Upper lobe of left lung (tissue), 6 donors: ENCODE results near the gene GALNT18. TPM values are rescaled to one million over a fixed set of nuclear protein-coding genes. Genes with fewer than 3 reads are reported as not detected.
A peak's percentile ranks its signal among the peaks of the same experiment; 100 is the strongest.

Experiments
- ATAC-seq, 2 donors: fragments of 200-7000 bp; cut with Tn5 transposase; one replicate each; pipeline ENCODE4 v1.9.1; 2022; ENCODE audit warnings: mild to moderate bottlenecking in 2 of 2, moderate library complexity in 2 of 2; ENCODE audit not compliant: low FRiP score in 2 of 2
- DNase-seq, 2 donors: peaks; one replicate each; pipeline ENCODE4 v3.0.0-alpha.2; 2019 to 2020
- H3K27ac ChIP-seq, 4 donors: fragments of 200-600 bp; sonication (generic); one replicate each; pipeline ENCODE4 v1.5.1; 2016 to 2019
- H3K27me3 ChIP-seq, 4 donors: fragments of 200-600 bp; sonication (generic); one replicate each; pipeline ENCODE4 v1.5.1; 2017 to 2019
- H3K36me3 ChIP-seq, 4 donors: fragments of 200-600 bp; sonication (generic); one replicate each; pipeline ENCODE4 v1.5.1; 2016 to 2019
- H3K4me1 ChIP-seq, 4 donors: fragments of 200-600 bp; sonication (generic); one replicate each; pipeline ENCODE4 v1.5.1; 2018 to 2019
- H3K4me3 ChIP-seq, 4 donors: fragments of 200-600 bp; sonication (generic); one replicate each; pipeline ENCODE4 v1.5.1; 2017 to 2019; ENCODE audit warnings: mild to moderate bottlenecking in 2 of 4, moderate library complexity in 1 of 4
- H3K9me3 ChIP-seq, 4 donors: fragments of 200-600 bp; sonication (generic); one replicate each; pipeline ENCODE4 v1.5.1; 2018 to 2019
- EP300 ChIP-seq, 4 donors: sonication (generic); formaldehyde crosslinking; IDR thresholded peaks; one replicate each; pipeline ENCODE4 v1.5.1; 2017; ENCODE audit warnings: antibody characterized with exemption in 4 of 4, control low read depth in 2 of 4
- POLR2A ChIP-seq, 4 donors: fragments of 450-650 bp; IDR thresholded peaks; one replicate each; pipeline ENCODE4 v1.5.1; 2016 to 2017; ENCODE audit warnings: antibody characterized with exemption in 4 of 4, mild to moderate bottlenecking in 2 of 4
- POLR2AphosphoS5 ChIP-seq, 2 donors: sonication (generic); formaldehyde crosslinking; IDR thresholded peaks; one replicate each; pipeline ENCODE4 v1.5.1; 2017; ENCODE audit warnings: antibody characterized with exemption in 2 of 2
- WGBS, 2 donors: methylation state at CpG; one replicate each; pipeline ENCODE4 v1.1.5; 2017 to 2018; 5-methylcytosine and 5-hydroxymethylcytosine counted together
- total RNA-seq, 6 donors: library from RNA; depleted of rRNA in 4 of 6; stranded (reverse); fragments of >200 nt in 4 of 6; gene quantifications; one replicate each; pipeline versions ENCODE4 v1.1.0 to v1.2.1, GENCODE V29; 2016 to 2021
- TF ChIP-seq, protein P1 (sequence below), 6 experiments: fragments of 450-650 bp in 4 of 6; fragments of 200-600 bp in 2 of 6; sonication (generic) in 2 of 6; IDR thresholded peaks; one replicate each; pipeline ENCODE4 v1.5.1; 2016 to 2019; ENCODE audit warnings: antibody characterized with exemption in 6 of 6
- donor health status: DM: no; HTN: no; CAD: no; lungs with moderate emphysema.
- donor health status: DM: no; HTN: yes; CAD: no; lungs with severe emphysema.

GALNT18 gene
- total RNA-seq, 6 donors from 2014 or later, result 48.2 to 115 (median 61.8) TPM

DNA sequence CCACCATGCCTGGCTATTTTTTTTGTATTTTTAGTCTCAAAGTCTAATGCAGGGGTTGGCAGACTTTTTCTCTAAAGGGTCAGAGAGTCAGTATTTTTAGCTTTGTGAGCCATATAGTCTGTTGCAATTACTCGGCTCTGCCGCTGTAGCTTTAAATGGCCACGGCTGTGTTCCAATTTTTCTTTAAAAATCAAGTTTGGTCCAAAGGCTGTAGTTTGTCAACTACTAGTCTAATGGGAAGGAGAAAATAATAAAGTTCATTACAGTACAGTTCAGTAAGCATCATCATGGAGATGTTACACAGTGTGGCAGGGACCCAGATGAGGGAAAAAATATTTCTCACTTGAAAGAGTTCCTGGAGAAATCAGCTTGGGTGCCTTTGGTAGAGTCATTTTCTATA, 376.4 kb downstream of the GALNT18 start:
- Histone ChIP-seq H3K9me3 (no peaks in the 10 kb centered on the region), H3K36me3 (no peaks in the 10 kb centered on the region), H3K27me3 (no peaks in the 10 kb centered on the region), H3K27ac (no peak overlapping the region), H3K4me3 (no peak overlapping the region), H3K4me1 (peaks cover 15 to 19% (median 17%) of the 10 kb centered on the region in 4 donors)
- DNase-seq, result no peak
- 83 to 87% methylated on average over 3 of the region's 3 CpGs for WGBS, 2 donors
- TF ChIP-seq POLR2AphosphoS5 (IDR thresholded peaks at IDR 0.05) (no peak), POLR2A (IDR thresholded peaks at IDR 0.05) (no peak), EP300 (IDR thresholded peaks at IDR 0.05) (no peak)
- TF ChIP-seq, protein P1, sequence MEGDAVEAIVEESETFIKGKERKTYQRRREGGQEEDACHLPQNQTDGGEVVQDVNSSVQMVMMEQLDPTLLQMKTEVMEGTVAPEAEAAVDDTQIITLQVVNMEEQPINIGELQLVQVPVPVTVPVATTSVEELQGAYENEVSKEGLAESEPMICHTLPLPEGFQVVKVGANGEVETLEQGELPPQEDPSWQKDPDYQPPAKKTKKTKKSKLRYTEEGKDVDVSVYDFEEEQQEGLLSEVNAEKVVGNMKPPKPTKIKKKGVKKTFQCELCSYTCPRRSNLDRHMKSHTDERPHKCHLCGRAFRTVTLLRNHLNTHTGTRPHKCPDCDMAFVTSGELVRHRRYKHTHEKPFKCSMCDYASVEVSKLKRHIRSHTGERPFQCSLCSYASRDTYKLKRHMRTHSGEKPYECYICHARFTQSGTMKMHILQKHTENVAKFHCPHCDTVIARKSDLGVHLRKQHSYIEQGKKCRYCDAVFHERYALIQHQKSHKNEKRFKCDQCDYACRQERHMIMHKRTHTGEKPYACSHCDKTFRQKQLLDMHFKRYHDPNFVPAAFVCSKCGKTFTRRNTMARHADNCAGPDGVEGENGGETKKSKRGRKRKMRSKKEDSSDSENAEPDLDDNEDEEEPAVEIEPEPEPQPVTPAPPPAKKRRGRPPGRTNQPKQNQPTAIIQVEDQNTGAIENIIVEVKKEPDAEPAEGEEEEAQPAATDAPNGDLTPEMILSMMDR (IDR thresholded peaks at IDR 0.05), result no peak
- ATAC-seq, result no peak

DNA sequence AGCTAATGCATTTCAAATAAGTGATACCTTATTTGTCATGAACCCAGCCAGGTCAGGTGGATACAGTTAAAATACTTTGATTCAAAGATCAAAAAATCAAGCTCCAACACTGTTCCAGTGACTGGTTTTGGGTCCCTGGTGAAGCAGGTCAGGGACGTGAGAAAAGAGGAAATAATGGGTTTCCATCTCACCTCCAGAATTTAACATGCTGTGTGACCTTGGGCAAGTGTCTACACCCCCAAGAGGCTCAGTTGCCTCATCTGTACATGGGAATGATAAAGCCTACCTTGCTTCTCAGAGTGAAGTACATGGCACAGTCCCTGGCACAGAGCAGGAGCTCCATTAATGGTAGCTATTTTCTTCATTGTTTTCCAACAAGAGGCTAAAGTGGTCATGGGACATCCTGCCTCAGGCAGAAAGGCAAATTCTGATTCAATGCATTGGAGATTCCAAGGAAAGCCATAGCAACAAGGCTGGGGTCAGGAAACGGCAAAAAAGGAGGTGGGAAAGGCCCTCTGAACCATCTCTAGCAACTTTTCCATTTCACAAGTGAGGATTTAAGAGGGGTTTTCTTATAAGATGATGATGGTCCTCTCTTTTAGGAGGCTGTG, 377.2 kb downstream of the GALNT18 start:
- 53 to 90% methylated on average over 2 of the region's 2 CpGs for WGBS, 2 donors
- ATAC-seq (no peak), DNase-seq (no peak)
- TF ChIP-seq EP300 (IDR thresholded peaks at IDR 0.05) (no peak), POLR2AphosphoS5 (IDR thresholded peaks at IDR 0.05) (no peak), POLR2A (IDR thresholded peaks at IDR 0.05) (no peak)
- TF ChIP-seq, protein P1 (IDR thresholded peaks at IDR 0.05), result no peak
- no peaks in the 10 kb centered on the region for H3K36me3 ChIP-seq
- H3K4me3 ChIP-seq, result no peak overlapping the region
- H3K27me3 ChIP-seq, result no peaks in the 10 kb centered on the region
- peak overlapping the region in 2 of 4 donors; percentile 46 to 71 for H3K27ac ChIP-seq
- no peaks in the 10 kb centered on the region for H3K9me3 ChIP-seq
- H3K4me1 ChIP-seq, result peaks cover 15 to 19% (median 17%) of the 10 kb centered on the region in 4 donors

DNA sequence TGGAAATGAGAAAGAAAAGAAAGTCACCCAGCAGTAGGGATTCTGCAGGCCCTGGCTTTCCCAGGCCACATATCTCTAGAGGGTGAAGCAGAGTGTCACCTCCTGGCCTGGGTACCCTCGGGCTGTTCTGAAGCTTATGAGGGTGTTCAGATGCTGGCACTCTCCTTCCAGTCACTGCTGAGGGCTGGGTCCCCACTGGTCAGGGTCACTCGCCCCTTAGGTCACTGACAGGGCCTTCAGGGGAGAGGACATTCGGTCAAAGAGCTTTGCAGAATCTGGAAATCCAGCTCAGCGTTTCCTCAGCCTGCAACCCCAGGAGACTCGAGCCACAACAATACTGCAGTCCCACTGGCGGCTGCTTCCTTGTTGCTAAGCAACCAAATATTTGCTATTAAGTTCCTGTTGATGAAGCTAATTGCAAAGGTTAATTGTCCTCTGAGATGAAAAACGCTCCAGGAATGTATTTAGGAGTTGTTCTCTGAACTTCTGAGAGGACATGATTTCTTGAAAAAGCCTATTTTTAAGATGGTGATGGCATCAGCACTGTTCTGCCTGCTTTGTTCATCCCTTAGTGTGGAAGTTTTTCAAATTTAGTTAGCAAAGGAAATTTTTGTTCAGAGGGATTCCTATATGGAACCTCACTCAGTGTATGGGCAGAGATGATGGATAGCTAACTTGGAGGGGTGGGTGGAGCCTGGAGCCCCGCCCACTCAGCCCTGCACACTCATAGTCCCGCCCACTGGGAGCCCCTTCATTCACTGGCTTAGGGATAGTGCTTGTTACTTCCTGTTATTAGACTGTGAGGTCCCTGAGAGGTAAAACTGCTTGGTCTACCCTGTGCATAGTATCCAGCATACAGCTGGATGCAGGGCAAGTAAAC, 378.0 kb downstream of the GALNT18 start:
- Histone ChIP-seq H3K27me3 (no peaks in the 10 kb centered on the region), H3K27ac (peak overlapping the region; percentile 15 to 71 (median 49)), H3K4me1 (peaks cover 15 to 19% (median 17%) of the 10 kb centered on the region in 4 donors), H3K36me3 (no peaks in the 10 kb centered on the region), H3K9me3 (no peaks in the 10 kb centered on the region), H3K4me3 (no peak overlapping the region)
- WGBS, 2 donors, result 15 to 22% methylated on average over 8 to 9 of the region's 9 CpGs
- peak; percentile 57 to 62 for ATAC-seq
- DNase-seq, result peak in 1 of 2 donors; percentile 46
- TF ChIP-seq POLR2AphosphoS5 (IDR thresholded peaks at IDR 0.05) (peak in 1 of 2 donors; percentile 5), POLR2A (IDR thresholded peaks at IDR 0.05) (no peak)

DNA sequence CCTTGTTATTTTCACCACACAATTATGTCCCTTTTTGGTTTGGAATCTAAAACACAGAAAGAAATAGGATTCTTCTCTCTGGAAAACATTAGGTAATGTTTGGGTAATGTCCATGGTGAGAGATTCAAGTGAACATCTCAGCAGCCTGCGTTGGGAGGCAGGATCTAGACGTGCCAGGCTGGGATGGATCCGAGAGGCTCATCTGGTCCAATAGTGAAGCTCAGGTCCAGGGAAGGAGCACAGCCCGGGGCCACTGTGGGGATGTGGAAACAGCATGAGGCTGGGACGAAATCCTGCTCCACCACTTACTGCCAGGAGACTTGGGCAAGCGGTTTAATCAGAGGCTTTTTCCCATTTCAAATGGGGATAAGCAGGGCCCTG, 378.6 kb downstream of the GALNT18 start:
- ATAC-seq (peak; percentile 62 to 82), DNase-seq (no peak)
- H3K4me1 ChIP-seq, result peaks cover 15 to 19% (median 17%) of the 10 kb centered on the region in 4 donors
- H3K4me3 ChIP-seq, result no peak overlapping the region
- TF ChIP-seq POLR2A (IDR thresholded peaks at IDR 0.05) (no peak), EP300 (IDR thresholded peaks at IDR 0.05) (no peak)
- TF ChIP-seq, protein P1 (IDR thresholded peaks at IDR 0.05), result no peak
- peak overlapping the region; percentile 15 to 71 (median 45) for H3K27ac ChIP-seq
- no peaks in the 10 kb centered on the region for H3K36me3 ChIP-seq
- H3K9me3 ChIP-seq, result no peaks in the 10 kb centered on the region
- H3K27me3 ChIP-seq, result no peaks in the 10 kb centered on the region
- WGBS, 2 donors, result 71 to 85% methylated on average over 5 to 6 of the region's 6 CpGs

DNA sequence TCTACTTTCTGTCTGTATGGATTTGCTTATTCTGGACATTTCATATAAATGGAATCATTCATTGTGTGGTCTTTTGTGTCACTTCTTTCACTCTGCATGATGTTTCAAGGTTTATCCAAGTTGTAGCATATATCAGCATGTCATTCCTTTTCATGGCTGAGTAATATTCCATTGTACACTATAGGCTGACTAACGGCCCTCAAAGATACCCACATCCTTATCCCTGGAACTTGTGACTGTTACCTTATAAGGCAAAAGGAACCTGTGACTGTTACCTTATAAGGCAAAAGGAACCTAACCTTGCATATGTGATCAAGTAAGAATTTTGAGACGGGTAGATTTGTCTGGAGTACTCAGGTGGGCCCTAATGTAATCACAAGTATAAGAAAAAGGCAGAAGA, 380.5 kb downstream of the GALNT18 start:
- peaks cover 15 to 21% (median 17%) of the 10 kb centered on the region in 4 donors for H3K4me1 ChIP-seq
- H3K9me3 ChIP-seq, result no peaks in the 10 kb centered on the region
- H3K4me3 ChIP-seq, result no peak overlapping the region
- no peaks in the 10 kb centered on the region for H3K27me3 ChIP-seq
- no peaks in the 10 kb centered on the region for H3K36me3 ChIP-seq
- TF ChIP-seq EP300 (IDR thresholded peaks at IDR 0.05) (no peak), POLR2A (IDR thresholded peaks at IDR 0.05) (no peak)
- TF ChIP-seq, protein P1 (IDR thresholded peaks at IDR 0.05), result no peak
- no peak for DNase-seq
- no peak for ATAC-seq
- 90 to 93% methylated on average over 2 of the region's 2 CpGs for WGBS, 2 donors
- no peak overlapping the region for H3K27ac ChIP-seq
